ENCODE results near the gene FARP1.
"Not testable (repeated sequence)": the region's sequence is repeated elsewhere in the genome, so short reads cannot be mapped to it uniquely, and the experiment has no call there.

FARP1 gene

DNA sequence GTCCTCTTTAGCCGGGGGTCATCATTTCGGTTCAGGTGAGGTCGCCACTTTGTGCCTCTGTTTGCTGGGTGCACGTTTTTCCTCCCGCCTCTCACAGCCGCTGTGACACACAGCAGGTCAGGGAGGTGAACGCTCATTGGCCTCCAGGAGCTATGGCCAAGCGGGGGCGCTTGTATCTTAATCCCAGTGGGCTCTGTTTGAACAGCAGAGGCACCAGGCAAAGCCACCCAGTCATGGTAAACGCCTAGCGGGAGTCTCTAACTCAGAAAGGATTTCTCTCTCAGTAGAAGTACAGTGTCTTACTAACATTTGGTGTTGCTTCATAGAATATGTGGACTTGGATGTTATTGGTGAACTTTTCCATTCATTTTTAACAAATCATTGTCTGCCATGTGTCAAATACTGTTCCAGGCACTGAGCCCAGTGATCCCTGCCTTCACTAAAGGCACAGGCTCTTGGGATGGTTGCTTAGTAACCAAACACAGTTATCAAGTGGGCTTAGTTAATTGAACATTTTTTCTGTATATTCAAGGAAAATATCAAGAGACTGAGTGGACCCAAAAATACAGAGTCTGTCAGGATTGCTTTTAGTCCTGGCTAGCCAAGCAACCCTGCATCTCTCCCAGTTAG lies 247.3 kb downstream of the FARP1 start:
- no peak for DNase-seq

DNA sequence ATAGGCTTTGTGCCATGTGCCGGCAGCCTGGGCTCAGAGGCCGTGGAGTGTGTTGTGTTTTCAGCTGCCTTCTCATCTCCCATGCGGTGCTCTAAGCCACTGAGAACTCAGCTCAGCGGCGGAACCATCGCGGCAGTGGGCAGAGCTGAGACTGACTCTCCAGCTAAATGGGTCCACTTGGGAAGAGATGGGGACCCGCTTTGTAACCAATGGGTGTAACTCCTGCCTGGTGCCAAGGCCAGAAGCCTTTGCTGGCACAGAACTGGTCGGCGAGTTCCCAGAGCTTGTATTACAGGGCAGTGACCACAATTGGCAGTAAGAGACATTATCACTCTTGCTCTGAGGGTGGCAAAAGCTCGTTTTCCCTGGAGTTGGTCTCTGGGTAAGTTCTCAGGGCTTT lies 251.0 kb downstream of the FARP1 start:
- DNase-seq, result peak in 32 of 56 donors; percentile 4 to 75 (median 31)

DNA sequence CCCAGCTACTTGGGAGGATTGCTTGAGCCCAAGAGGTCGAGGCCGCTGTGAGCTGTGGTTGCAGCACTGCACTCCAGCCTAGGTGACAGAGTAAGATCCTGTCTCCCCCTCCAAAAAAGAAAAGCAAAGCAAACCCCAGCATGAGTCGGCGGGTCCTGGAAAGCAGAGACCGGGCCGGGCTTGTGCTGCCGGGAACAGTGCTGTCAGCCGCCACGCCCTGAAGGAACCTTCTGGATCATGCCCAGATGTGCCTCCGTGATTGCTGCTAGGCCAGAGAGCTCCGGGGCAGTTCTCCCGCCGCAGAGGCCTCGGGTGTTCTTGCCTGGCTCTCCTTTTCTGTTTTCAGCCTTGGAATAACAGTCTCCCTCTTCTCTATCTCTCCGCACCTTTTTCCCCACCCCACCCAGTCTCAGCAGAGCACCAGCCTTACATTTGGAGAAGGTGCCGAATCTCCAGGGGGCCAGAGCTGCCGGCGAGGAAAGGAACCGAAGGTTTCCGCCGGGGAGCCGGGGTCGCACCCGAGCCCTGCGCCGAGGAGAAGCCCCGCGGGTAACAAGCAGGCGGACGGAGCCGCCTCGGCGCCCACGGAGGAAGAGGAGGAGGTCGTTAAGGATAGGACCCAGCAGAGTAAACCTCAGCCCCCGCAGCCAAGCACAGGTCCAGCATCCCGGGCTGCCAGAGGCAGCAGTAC lies 252.1 kb downstream of the FARP1 start:
- no peak for DNase-seq

DNA sequence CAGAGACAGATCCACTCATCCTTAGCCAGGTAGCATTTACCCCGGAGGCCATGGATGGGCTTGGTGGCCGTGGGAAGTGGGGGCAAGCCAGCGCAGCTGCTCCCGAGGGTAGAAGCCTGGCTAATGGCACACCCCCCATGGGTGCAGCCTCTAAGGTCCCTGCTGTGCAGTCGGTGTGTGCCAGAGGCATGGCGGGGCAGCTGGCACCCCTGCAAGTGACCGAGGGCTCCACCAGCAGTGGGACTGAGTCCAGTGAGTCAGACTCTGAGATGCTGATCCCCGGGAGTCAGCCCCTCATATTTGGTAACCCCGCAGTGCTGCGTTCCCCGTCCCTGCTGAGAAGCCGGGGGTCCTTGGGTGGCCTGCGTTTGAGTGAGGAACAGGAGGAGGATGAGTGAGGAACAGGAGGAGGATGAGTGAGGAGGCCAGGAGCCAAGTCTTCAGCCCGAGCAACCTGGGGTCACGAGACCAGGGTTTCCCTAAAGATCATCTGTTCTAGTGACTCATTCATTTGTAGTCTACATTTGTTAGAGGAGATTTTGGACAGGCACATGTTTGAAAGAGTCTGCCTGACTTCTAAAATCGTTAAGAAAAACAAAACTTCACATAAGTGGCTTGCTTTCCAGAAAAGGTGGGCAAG lies 253.3 kb downstream of the FARP1 start:
- no peak for DNase-seq

- no peak for DNase-seq
These were observed 254.3 kb downstream of the FARP1 start for GRCh38 chr13:98397221-98397620.

GRCh38 chr13:98397861-98398260 lies 255.0 kb downstream of the FARP1 start:
- no peak for DNase-seq

DNA sequence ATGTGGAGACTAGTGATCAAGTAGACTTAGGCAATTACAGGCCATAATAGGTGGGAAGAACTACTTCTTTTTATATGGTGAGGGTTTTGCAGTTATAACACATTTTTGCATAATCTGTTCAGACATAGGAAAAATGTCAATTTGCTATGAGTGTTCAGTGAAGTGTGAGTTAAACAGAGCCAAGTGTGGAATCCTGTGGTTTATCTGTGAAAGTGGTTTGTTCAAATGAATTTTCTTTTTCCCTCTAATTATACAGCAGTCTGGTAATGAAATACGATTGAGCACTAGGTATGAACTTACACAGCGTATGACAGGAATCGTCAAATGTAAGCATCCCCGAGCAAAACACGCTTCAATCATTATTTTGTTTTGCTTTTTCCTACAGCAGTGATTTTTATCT lies 255.7 kb downstream of the FARP1 start:
- no peak for DNase-seq

- no peak for DNase-seq
These were observed 256.9 kb downstream of the FARP1 start for GRCh38 chr13:98399756-98400155.

DNA sequence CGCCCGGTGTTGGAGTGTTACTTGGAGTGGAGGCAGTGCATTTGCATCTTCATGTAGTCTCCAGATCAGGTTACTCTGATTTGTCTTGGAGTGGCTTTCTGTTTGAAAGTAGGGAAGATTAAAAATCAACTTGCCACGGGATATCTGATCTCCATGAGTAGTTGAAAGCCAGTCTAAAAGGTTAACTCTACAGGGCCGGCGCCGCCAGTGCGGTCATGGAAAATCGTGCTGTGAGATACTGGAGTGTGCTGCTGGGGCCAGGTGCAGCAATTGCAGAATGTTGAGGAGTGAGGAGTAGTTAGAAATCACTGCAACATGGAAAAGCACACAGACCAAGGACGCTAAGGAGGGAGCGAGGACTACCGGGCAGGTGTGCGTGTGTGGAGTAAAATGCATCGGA lies 259.0 kb downstream of the FARP1 start:
- no peak for DNase-seq

DNA sequence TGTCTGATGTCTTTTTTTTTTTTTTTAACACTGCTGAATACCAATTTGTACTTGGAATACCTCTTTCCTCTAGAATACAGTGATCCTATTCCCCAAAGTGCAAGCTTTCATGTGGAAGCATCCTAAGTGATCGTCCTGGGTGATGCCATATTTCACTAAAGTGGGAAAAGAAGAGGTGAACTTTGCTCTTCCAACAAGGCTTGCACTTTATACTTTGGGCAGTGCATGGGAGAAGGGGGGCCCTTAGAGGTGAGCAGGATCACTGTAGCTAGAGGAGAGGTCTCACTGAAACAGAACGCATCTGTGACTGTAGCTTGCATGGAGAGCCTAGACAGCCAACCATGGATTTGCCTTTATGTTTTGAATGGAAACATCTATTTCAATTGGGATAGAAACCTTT lies 260.2 kb downstream of the FARP1 start:
- DNase-seq, result no peak

GRCh38 chr13:98405107-98405571 lies 262.2 kb downstream of the FARP1 start:
- DNase-seq, result peak in 20 of 56 donors; percentile 3 to 60 (median 24)

GRCh38 chr13:98405690-98406344 lies 262.9 kb downstream of the FARP1 start:
- DNase-seq, result no peak

GRCh38 chr13:98406427-98406826 lies 263.5 kb downstream of the FARP1 start:
- DNase-seq, result no peak

DNA sequence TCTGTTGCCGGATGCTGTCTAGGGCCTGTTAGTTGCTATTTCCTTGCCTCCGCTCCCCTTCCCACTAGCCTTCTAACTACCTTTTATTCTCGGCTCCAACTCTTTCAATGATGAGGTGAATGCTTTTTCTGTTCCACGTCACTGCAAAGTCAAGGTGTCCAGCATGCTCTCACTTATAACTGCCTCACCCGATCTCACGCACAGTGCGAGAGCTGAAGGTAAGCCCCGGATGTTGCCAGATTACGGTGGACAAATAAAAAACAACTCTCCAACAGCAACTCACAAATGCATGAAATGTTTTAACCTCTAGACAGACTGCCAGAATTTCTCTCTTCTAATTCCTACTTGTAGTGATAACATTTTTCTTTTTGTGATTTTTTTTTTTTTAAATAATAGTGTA lies 264.1 kb downstream of the FARP1 start:
- DNase-seq, result no peak

GRCh38 chr13:98407575-98407974 lies 264.7 kb downstream of the FARP1 start:
- peak in 3 of 56 donors; percentile 14 to 63 (median 16) for DNase-seq

DNA sequence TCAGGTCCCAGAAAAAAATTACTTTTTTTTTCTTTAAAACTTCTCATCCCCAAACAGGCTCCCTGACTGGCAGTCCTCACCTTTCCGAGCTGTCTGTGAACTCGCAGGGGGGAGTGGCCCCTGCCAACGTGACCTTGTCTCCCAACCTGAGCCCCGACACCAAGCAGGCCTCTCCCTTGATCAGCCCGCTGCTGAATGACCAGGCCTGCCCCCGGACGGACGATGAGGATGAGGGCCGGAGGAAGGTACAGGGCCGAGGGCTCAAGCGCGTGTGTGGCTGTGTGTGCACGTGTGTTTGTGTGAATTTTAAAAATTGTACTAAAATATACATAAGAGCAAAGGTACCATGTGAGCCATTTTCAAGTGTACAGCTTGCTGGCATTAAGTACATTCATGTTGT lies 266.4 kb downstream of the FARP1 start:
- DNase-seq, result no peak

- no peak for DNase-seq
These were observed 267.7 kb downstream of the FARP1 start for GRCh38 chr13:98410612-98411011.

DNA sequence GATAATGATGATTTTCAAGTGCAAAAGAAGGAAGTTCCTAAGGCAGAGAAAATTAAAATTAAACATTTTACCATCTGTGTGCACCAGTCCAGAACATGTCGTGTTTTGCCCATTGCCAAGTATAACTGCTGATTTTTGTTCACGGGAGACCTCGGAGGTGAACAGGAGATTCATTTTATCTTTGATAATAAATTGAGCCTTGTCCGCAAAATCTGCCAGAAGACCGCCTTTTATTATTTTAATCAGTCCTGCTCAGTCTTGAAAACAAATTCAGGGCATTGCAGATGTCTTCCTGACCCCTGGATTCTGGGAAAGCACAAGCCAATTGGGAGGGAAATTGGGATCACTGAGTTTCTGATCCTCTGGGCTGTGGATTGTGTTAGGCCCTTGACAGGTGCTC lies 268.1 kb downstream of the FARP1 start:
- DNase-seq, result no peak

DNA sequence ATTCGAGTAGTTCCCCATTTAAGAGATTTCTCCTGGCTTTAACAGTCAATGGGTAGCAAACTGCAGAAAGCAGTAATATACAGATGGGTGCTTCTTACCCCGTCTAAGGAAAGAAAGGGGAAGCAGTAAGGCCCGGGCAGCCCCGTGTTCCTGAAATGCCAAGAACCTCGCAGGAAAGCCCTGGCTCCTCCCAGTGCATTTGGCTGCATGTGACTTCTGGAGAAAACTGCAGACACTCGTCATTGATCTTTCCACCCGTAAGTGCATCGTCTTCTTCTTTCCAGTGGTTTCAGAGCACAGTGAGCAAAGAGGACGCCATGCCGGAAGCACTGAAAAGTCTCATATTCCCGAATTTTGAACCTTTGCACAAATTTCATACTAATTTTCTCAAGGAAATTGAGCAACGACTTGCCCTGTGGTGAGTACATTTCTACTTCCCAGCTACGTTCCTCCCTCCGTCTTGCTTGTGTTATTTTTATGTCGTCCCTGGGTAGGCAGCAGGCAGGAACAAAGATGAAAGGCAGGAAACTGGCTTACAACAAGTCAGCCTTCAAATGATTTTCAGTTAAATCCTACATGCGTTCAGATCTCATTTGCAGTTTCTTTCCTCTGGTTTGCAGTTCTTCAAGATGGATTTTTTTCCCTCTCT lies 268.8 kb downstream of the FARP1 start:
- no peak for DNase-seq

DNA sequence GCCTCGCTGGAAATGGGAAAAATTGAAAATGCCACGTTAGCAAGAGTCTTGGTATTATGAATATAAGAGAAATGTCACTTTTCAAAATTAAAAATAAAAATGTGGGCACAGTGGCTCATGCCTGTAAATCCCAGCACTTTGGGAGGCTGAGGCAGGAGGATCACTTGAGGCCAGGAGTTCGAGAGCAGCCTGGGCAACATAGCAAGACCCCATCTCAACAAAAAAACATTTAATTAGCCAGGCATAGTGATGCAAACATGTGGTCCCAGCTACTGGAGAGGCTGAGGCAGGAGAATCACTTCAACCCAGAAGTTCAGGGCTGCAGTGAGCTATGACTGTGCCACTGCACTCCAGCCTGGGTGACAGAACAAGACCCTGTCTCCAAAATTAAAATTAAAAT lies 270.4 kb downstream of the FARP1 start:
- DNase-seq, result not testable (repeated sequence)

DNA sequence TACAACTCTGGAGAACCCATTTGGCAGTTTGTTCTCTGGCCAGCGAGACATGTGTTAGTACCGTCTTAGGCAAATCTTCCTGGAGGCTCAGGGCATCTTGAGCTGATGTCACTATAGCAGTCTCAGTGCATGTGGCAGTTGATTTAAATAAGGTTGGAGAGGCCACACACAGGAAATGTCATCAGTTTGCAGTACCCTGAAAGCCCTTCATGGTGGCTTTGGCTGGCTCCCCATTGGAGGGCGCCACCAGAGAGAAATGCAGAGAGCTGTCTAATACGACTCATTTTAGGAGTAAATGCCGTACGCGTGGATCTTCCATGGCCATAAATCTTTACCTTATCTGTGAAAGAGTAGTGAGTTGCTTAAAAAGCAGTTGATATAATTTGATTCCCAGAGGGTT lies 270.9 kb downstream of the FARP1 start:
- no peak for DNase-seq
